Stomach smooth muscle (tissue), 2 donors: ENCODE results near the gene EDA2R.

Experiments
- H3K27ac ChIP-seq: one replicate; pipeline ENCODE4 v1.7.0; 2013; ENCODE audit warnings: mild to moderate bottlenecking, low read length, inconsistent platforms
- H3K27me3 ChIP-seq, 2 donors: one replicate each; pipeline ENCODE4 v1.7.0; 2013; ENCODE audit warnings: low read length in 2 of 2; ENCODE audit not compliant: insufficient read depth in 2 of 2, control insufficient read depth in 1 of 2
- H3K36me3 ChIP-seq, 2 donors: one replicate each; pipeline ENCODE4 v1.7.0; 2013; ENCODE audit warnings: low read length in 2 of 2; ENCODE audit not compliant: control insufficient read depth in 2 of 2, insufficient read depth in 2 of 2
- H3K4me1 ChIP-seq: one replicate; pipeline ENCODE4 v1.7.0; 2013; ENCODE audit warnings: low read length; ENCODE audit not compliant: control insufficient read depth, insufficient read depth
- H3K4me3 ChIP-seq, 2 donors: one replicate each; pipeline ENCODE4 v1.7.0; 2013; ENCODE audit warnings: low read length in 2 of 2
- H3K9ac ChIP-seq, 2 donors: one replicate each; pipeline ENCODE4 v1.7.0; 2013; ENCODE audit warnings: low read length in 2 of 2, mild to moderate bottlenecking in 1 of 2
- H3K9me3 ChIP-seq, 2 donors: one replicate each; pipeline ENCODE4 v1.7.0; 2013; ENCODE audit warnings: low read length in 2 of 2; ENCODE audit not compliant: control insufficient read depth in 2 of 2
- donor health status: healthy.
- donor health status: Pancreatic carcinoma.

The EDA2R gene

DNA sequence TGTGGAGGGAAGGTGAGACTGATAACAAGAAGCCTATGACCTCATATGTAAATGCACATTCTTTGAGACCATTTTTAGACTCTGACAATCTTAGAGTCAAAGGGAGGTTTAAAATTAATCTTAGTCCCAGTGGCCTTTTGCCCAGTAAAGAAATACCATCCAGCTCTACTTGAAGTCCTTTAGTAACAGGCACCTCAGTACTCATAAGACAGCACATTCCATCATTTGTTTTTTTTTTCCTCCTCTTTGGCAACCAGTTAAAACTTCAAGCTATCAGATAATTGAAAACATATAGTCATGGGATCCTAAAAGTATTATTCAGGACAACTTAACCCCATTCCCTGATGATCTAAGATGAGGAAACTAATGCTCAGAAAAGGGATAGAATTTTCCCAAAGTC, 4.6 kb downstream of the EDA2R start:
- Histone ChIP-seq H3K4me1 (no peaks in the 10 kb centered on the region), H3K9me3 (no peaks in the 10 kb centered on the region), H3K4me3 (no peak overlapping the region), H3K9ac (no peak overlapping the region), H3K27me3 (peaks cover 0 to 5% of the 10 kb centered on the region in 2 donors), H3K27ac (no peak overlapping the region), H3K36me3 (no peaks in the 10 kb centered on the region)

DNA sequence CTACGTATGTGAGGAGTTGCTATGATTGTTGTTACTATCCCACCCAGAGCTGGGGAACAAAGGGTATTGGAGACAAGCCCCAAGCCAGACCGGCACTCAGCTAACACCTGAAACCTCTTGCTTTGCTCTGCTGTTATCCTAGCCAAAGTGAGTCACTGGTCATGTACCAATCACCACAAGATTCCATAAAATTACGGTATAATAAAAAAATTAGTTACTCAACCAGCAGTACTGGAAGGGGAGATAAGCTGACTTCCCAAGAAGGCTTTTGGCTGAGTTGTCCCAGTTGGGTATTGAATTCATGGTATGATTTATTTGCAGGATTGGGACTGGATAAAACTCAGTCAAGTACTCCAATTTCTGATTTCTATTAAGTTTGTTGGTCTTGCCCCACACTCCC, 5.3 kb downstream of the EDA2R start:
- Histone ChIP-seq H3K9ac (no peak overlapping the region), H3K27me3 (peaks cover 0 to 3% of the 10 kb centered on the region in 2 donors), H3K9me3 (no peaks in the 10 kb centered on the region), H3K36me3 (no peaks in the 10 kb centered on the region), H3K27ac (no peak overlapping the region), H3K4me1 (no peaks in the 10 kb centered on the region), H3K4me3 (no peak overlapping the region)

DNA sequence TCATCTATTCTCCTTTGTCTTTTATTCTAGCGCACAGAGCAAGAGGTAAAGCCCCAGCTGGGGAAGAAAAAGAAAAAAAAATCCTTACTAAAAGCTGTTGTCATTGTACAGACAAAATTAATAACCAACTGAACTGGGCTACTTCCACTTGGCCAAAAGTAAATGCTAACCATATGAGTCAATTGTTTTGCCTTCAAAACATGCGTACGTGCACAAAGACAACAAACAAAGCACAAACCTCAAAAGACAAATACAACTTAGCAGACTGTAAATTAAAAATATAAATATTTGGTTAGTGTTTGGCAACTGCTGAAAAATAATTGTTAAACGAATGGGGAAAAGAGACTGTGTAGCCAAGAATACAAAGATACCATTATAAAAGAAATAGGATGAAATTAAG, 5.9 kb downstream of the EDA2R start:
- Histone ChIP-seq H3K27me3 (no peaks in the 10 kb centered on the region), H3K4me3 (no peak overlapping the region), H3K9me3 (no peaks in the 10 kb centered on the region), H3K36me3 (no peaks in the 10 kb centered on the region), H3K9ac (no peak overlapping the region), H3K4me1 (no peaks in the 10 kb centered on the region), H3K27ac (no peak overlapping the region)

DNA sequence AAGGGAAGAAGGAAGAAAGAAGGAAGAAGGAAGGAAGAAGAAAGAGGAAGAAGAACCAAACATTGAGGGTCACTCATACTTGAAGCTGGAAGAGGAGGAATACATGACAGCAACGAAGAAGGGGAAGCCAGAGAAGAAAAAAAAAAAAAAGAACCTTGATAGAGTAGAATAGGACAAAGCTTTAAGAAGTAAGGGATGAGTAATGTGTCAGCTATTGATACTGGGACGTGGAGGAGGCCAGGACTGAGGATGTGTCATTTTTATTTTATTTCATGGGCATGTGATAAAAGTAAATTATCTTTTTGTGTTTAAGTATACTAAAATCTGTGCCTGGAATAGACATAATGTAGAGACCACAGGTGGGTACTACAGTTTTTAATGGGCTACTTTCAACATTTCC, 6.4 kb downstream of the EDA2R start:
- Histone ChIP-seq H3K36me3 (no peaks in the 10 kb centered on the region), H3K9me3 (no peaks in the 10 kb centered on the region), H3K27me3 (no peaks in the 10 kb centered on the region), H3K27ac (no peak overlapping the region), H3K4me3 (no peak overlapping the region), H3K4me1 (no peaks in the 10 kb centered on the region), H3K9ac (no peak overlapping the region)

DNA sequence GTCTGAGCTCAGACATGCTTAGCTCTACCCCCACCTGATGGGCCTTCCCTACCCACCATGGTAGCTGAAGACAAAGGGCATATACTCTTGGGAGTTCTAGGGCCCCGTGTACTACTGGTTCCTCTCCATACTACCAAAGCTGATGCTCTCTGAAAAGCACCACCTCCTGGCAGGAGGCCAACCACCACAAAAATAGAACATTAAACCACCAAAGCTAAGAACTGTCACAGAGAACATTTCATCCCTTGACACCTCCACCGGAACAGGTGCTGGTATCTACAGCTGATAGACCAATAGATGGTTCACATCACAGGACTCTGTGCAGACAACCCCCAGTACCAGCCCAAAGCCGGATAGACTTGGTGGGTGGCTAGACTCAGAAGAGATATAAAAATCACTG, 13.4 kb downstream of the EDA2R start:
- H3K4me1 ChIP-seq: no peaks in the 10 kb centered on the region
- no peaks in the 10 kb centered on the region for H3K27me3 ChIP-seq
- H3K4me3 ChIP-seq: no peak overlapping the region
- H3K9me3 ChIP-seq: no peaks in the 10 kb centered on the region
- no peak overlapping the region for H3K27ac ChIP-seq
- no peak overlapping the region for H3K9ac ChIP-seq
- H3K36me3 ChIP-seq: no peaks in the 10 kb centered on the region

DNA sequence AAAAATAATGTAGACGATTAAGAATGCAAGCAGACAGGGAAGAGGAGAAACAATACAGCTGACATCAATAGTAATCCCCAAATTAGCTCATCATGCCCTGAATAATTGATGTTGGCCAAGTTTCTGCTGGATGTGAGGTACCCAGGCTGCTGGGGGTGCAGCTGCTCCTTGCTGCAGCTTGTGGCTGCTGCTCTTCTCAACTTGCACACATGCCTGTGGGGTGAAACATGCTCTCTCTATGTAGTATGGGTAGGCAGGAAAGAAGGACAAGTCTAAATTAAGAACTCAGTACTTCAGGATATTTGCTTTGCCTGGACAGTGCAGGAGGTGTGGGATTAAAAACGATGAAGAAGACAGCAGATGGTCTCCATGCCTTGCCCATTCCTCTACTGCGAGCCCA, 16.7 kb downstream of the EDA2R start:
- H3K4me3 ChIP-seq: no peak overlapping the region
- no peaks in the 10 kb centered on the region for H3K27me3 ChIP-seq
- no peak overlapping the region for H3K27ac ChIP-seq
- H3K9ac ChIP-seq: no peak overlapping the region
- H3K9me3 ChIP-seq: no peaks in the 10 kb centered on the region
- no peaks in the 10 kb centered on the region for H3K36me3 ChIP-seq
- H3K4me1 ChIP-seq: no peaks in the 10 kb centered on the region

DNA sequence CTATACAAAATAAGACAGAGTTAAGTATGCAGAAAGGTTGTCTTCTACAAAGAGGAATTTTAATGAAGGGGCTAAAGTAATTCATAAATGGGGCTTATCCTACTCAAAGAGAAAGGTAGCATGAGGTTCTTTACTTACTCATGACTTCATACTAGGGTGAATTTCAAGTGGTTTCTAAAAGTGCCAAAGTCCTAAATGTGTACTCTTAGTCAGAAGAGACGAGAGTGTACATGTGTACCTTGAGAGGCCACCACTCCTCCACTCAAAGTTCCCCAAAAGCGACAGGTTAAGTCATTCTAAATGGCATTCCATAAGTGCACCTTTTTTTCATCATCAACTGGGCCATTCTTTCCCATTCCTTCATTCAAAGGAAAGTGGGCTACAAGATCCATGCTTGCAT, 21.9 kb downstream of the EDA2R start:
- H3K27me3 ChIP-seq: no peaks in the 10 kb centered on the region
- H3K9me3 ChIP-seq: no peaks in the 10 kb centered on the region
- no peak overlapping the region for H3K4me3 ChIP-seq
- H3K27ac ChIP-seq: no peak overlapping the region
- no peak overlapping the region for H3K9ac ChIP-seq
- no peaks in the 10 kb centered on the region for H3K36me3 ChIP-seq
- no peaks in the 10 kb centered on the region for H3K4me1 ChIP-seq

DNA sequence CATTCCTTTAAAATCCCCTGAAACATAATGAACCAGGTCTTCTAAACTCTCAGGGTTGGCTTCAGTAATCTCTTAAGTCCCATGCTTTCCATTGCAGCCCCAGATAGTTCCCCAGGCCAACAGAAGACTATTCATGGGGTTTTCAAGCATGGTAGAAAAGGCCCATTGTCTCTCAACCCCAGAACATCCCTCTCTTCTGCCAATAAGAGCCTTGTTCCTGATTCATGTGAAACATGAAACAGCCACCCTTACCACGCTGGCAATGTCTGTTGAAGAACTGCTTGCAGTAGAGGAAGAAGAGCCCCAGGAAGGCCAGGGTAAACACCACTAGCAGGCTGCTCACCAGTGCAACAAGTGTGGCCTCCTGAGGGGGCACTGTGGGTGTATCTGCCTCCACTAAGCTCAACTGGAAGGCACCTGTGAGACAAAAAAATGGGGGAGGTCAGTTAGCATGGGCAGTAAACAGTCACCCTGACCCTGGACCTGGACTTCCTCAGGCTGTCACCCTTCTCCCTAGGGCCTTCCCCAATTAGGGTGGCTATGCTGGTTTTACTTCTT, 36.4 kb downstream of the EDA2R start:
- Histone ChIP-seq H3K4me1 (no peaks in the 10 kb centered on the region), H3K4me3 (no peak overlapping the region), H3K9ac (no peak overlapping the region), H3K36me3 (peaks cover 0 to 3% of the 10 kb centered on the region in 2 donors), H3K27me3 (peaks cover 0 to 6% of the 10 kb centered on the region in 2 donors), H3K9me3 (no peaks in the 10 kb centered on the region), H3K27ac (no peak overlapping the region)

DNA sequence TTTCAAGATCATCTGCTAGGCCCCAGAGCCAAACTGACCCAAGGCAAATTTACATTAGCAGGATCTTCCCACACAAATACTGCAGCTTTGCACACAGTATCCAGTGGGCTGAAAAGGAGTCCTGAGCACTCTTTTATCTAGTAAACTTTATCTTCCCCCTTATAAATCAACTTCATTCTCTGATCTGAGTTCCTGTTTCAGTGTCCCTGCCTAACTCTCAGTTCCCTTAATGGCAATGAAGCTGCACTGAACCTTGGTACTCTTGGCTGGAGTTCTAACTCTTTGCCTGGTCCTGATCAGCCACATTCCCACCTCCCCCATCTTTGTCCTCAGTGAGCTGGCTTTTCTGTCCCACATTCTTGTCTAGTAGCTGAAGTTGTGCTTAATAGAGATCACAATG, 37.4 kb downstream of the EDA2R start:
- peaks cover 0 to 6% of the 10 kb centered on the region in 2 donors for H3K27me3 ChIP-seq
- no peak overlapping the region for H3K4me3 ChIP-seq
- H3K27ac ChIP-seq: no peak overlapping the region
- H3K9me3 ChIP-seq: no peaks in the 10 kb centered on the region
- H3K4me1 ChIP-seq: no peaks in the 10 kb centered on the region
- peaks cover 0 to 3% of the 10 kb centered on the region in 2 donors for H3K36me3 ChIP-seq
- no peak overlapping the region for H3K9ac ChIP-seq

DNA sequence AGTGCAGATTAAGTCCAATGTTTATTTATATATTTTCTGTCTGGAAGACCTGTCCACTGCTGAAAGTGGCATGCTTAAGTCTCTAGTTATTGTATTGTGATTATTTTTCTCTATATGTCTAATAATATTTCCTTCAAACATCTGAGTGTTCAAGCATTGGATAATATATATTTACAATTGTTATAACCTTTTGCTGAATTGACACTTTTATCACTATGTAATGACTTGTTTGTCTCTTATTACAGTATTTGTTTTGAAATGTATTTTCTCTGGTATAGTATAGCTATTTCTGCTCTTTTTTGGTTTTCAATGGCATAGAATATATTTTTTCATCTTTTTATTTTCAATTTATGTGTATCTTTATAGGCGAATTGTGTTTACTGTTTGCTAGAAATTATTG, 59.7 kb downstream of the EDA2R start:
- no peaks in the 10 kb centered on the region for H3K9me3 ChIP-seq
- H3K27me3 ChIP-seq: no peaks in the 10 kb centered on the region
- no peak overlapping the region for H3K9ac ChIP-seq
- H3K27ac ChIP-seq: no peak overlapping the region
- H3K4me1 ChIP-seq: no peaks in the 10 kb centered on the region
- no peak overlapping the region for H3K4me3 ChIP-seq
- no peaks in the 10 kb centered on the region for H3K36me3 ChIP-seq

DNA sequence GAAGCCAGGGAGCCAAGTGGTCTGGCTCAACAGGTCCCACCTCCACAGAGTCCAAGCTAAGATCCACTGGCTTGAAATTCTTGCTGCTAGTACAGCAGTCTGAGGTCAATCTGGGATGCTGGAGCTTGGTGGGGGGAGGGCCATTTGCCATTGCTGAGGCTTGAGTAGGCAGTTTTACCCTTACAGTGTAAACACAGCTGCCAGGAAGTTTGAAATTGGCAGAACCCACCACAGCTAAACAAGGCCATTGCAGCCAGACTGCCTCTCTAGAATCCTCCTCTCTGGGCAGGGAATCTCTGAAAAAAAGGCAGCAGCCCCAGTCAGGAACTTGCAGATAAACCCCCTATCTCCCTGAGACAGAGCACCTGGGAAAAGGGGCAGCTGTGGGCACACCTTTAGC, 84.9 kb downstream of the EDA2R start:
- Histone ChIP-seq H3K9ac (no peak overlapping the region), H3K36me3 (no peaks in the 10 kb centered on the region), H3K27me3 (peaks cover 0 to 2% of the 10 kb centered on the region in 2 donors), H3K9me3 (no peaks in the 10 kb centered on the region), H3K4me3 (no peak overlapping the region), H3K27ac (no peak overlapping the region), H3K4me1 (no peaks in the 10 kb centered on the region)
